CD14-positive monocyte (primary cell): ENCODE results near the gene LFNG. TPM values are rescaled to one million over a fixed set of nuclear protein-coding genes. Genes with fewer than 3 reads are reported as not detected.

Experiments
- DNase-seq, 3 donors: peaks; one replicate each; pipeline ENCODE4 v3.0.0-alpha.2; 2011 to 2022
- H2AFZ ChIP-seq: 2 replicates; pipeline ENCODE4 v1.6.0; 2012; ENCODE audit warnings: mild to moderate bottlenecking, low read depth, low read length, inconsistent platforms; ENCODE audit not compliant: insufficient read depth, poor library complexity, severe bottlenecking
- H3K27ac ChIP-seq, 2 donors: 1 replicate in 1 of 2; 2 replicates in 1 of 2; pipeline ENCODE4 v1.5.1; 2012 to 2013; ENCODE audit warnings: low read length in 2 of 2, control low read depth in 1 of 2, inconsistent platforms in 1 of 2, low read depth in 1 of 2, mild to moderate bottlenecking in 1 of 2
- H3K27me3 ChIP-seq, 2 donors: one replicate each; pipeline versions ENCODE4 v1.6.0 to v1.6.1; 2011 to 2013; ENCODE audit warnings: low read length in 2 of 2; ENCODE audit not compliant: control insufficient read depth in 2 of 2, insufficient read depth in 2 of 2
- H3K36me3 ChIP-seq, 2 donors: replicated peaks in 1 of 2; 1 replicate in 1 of 2; 2 replicates in 1 of 2; pipeline versions ENCODE4 v1.5.1 to v1.6.1; 2012 to 2013; ENCODE audit warnings: low read length in 2 of 2, control low read depth in 1 of 2, inconsistent platforms in 1 of 2, mild to moderate bottlenecking in 1 of 2; ENCODE audit not compliant: insufficient read depth in 2 of 2, control insufficient read depth in 1 of 2
- H3K4me1 ChIP-seq, 2 donors: 1 replicate in 1 of 2; 2 replicates in 1 of 2; pipeline versions ENCODE4 v1.5.1 to v1.6.1; 2012 to 2013; ENCODE audit warnings: low read length in 2 of 2, control low read depth in 1 of 2, inconsistent platforms in 1 of 2, mild to moderate bottlenecking in 1 of 2, moderate library complexity in 1 of 2; ENCODE audit not compliant: insufficient read depth in 2 of 2, control insufficient read depth in 1 of 2
- H3K4me2 ChIP-seq: replicated peaks from 2 replicates; pipeline ENCODE3; 2012; ENCODE audit warnings: low read length, moderate library complexity, mild to moderate bottlenecking; ENCODE audit not compliant: poor library complexity, severe bottlenecking; ENCODE audit errors: extremely low read depth
- H3K4me3 ChIP-seq, 3 experiments: fragments of 200-600 bp in 1 of 3; sonication (generic) in 1 of 3; replicated peaks in 1 of 3; 1 replicate in 2 of 3; 2 replicates in 1 of 3; pipeline ENCODE4 v1.5.1; 2011 to 2013; ENCODE audit warnings: low read length in 3 of 3, mild to moderate bottlenecking in 3 of 3, control low read depth in 2 of 3, low read depth in 2 of 3, inconsistent platforms in 1 of 3, moderate library complexity in 1 of 3
- H3K79me2 ChIP-seq: 2 replicates; pipeline ENCODE4 v1.6.0; 2012; ENCODE audit warnings: mild to moderate bottlenecking, control low read depth, inconsistent platforms, low read length, moderate library complexity; ENCODE audit not compliant: insufficient read depth
- H3K9ac ChIP-seq: 2 replicates; pipeline ENCODE4 v1.6.0; 2017; ENCODE audit warnings: low read length, mild to moderate bottlenecking; ENCODE audit not compliant: insufficient read depth, poor library complexity, severe bottlenecking
- H3K9me3 ChIP-seq, 2 donors: replicated peaks in 1 of 2; 1 replicate in 1 of 2; 2 replicates in 1 of 2; pipeline versions ENCODE4 v1.5.1 to v1.6.1; 2012 to 2013; ENCODE audit warnings: low read length in 2 of 2, control low read depth in 1 of 2; ENCODE audit not compliant: control insufficient read depth in 1 of 2, insufficient read depth in 1 of 2
- H4K20me1 ChIP-seq: 2 replicates; pipeline ENCODE4 v1.6.0; 2012; ENCODE audit warnings: mild to moderate bottlenecking, low read length, control low read depth, moderate library complexity; ENCODE audit not compliant: insufficient read depth
- H3K27ac Mint-ChIP-seq, 7 donors: one replicate each; pipeline ENCODE4 v1.8.0; 2020; ENCODE audit warnings: mild to moderate bottlenecking in 7 of 7, mixed read lengths in 7 of 7, moderate library complexity in 6 of 7, inconsistent platforms in 2 of 7
- H3K27me3 Mint-ChIP-seq, 3 donors: one replicate each; pipeline ENCODE4 v1.8.0; 2021 to 2022; ENCODE audit warnings: low read depth in 3 of 3, mild to moderate bottlenecking in 3 of 3, mixed read lengths in 3 of 3, moderate library complexity in 3 of 3, inconsistent platforms in 1 of 3
- H3K36me3 Mint-ChIP-seq, 2 donors: one replicate each; pipeline ENCODE4 v1.8.0; 2020; ENCODE audit warnings: mixed read lengths in 2 of 2, inconsistent platforms in 1 of 2, mild to moderate bottlenecking in 1 of 2
- H3K4me1 Mint-ChIP-seq: one replicate; pipeline ENCODE4 v1.8.0; 2020; ENCODE audit warnings: mild to moderate bottlenecking, mixed read lengths
- H3K4me3 Mint-ChIP-seq, 2 donors: one replicate each; pipeline ENCODE4 v1.8.0; 2020; ENCODE audit warnings: mild to moderate bottlenecking in 2 of 2, mixed read lengths in 2 of 2, moderate library complexity in 1 of 2
- H3K9me3 Mint-ChIP-seq, 7 donors: one replicate each; pipeline ENCODE4 v1.8.0; 2020 to 2022; ENCODE audit warnings: mixed read lengths in 7 of 7, mild to moderate bottlenecking in 6 of 7, moderate library complexity in 6 of 7, inconsistent platforms in 2 of 7
- whole genome bisulfite sequencing: methylation state at CpG from one replicate; pipeline ENCODE4 v1.1.5; 2013; ENCODE audit warnings: missing lambda C conversion rate; ENCODE audit not compliant: insufficient coverage; 5-methylcytosine and 5-hydroxymethylcytosine counted together
- intact Hi-C, 2 donors: fragments of 100-400 bp; cut with micrococcal nuclease; formaldehyde crosslinking; loops; one replicate each; pipeline versions ENCODE4 v1.15.0 to v1.15.1; 2023
- polyA plus RNA-seq, 3 donors: library from polyadenylated mRNA; depleted of rRNA in 1 of 3; unstranded in 2 of 3; stranded (reverse) in 1 of 3; fragments of 300-500 nt in 2 of 3; fragments of >200 nt in 1 of 3; fragmentation: Illumina TruSeq in 2 of 3; gene quantifications; 1 replicate in 2 of 3; 2 replicates in 1 of 3; pipeline ENCODE4 v1.2.3, GENCODE V29; 2012 to 2021
- TF ChIP-seq, protein P1 (sequence below): fragments of 200-600 bp; IDR thresholded peaks from one replicate; pipeline ENCODE4 v1.8.0; 2022; ENCODE audit warnings: antibody characterized with exemption, mild to moderate bottlenecking

Gene LFNG
- polyA plus RNA-seq, 3 donors = 1.9 to 121 (median 2.2) TPM

- no peaks in the 10 kb centered on the region for H3K9me3 ChIP-seq
- H3K4me1 Mint-ChIP-seq = peaks cover 59% of the 10 kb centered on the region
- peak overlapping the region; percentile 89 to 95 for H3K27ac ChIP-seq
- no peak for DNase-seq
- peak overlapping the region; percentile 92 to 97 (median 95) for H3K27ac Mint-ChIP-seq
- H3K27me3 ChIP-seq = no peaks in the 10 kb centered on the region
- no peaks in the 10 kb centered on the region for H3K79me2 ChIP-seq
- peak overlapping the region; percentile 73 for H2AFZ ChIP-seq
- intact Hi-C loops = loop anchor here in 1 of 2 donors (10.0 kb wide), 1 partner anchor 108 kb away; the partner anchor contains the start of gene CHST12
- peak overlapping the region; percentile 77 for H3K4me2 ChIP-seq
- WGBS = 80% methylated on average over 3 of the region's 3 CpGs
- H3K4me3 ChIP-seq = peak overlapping the region in 1 of 3 experiments; percentile 65
- H4K20me1 ChIP-seq = no peaks in the 10 kb centered on the region
- TF ChIP-seq, protein P1, sequence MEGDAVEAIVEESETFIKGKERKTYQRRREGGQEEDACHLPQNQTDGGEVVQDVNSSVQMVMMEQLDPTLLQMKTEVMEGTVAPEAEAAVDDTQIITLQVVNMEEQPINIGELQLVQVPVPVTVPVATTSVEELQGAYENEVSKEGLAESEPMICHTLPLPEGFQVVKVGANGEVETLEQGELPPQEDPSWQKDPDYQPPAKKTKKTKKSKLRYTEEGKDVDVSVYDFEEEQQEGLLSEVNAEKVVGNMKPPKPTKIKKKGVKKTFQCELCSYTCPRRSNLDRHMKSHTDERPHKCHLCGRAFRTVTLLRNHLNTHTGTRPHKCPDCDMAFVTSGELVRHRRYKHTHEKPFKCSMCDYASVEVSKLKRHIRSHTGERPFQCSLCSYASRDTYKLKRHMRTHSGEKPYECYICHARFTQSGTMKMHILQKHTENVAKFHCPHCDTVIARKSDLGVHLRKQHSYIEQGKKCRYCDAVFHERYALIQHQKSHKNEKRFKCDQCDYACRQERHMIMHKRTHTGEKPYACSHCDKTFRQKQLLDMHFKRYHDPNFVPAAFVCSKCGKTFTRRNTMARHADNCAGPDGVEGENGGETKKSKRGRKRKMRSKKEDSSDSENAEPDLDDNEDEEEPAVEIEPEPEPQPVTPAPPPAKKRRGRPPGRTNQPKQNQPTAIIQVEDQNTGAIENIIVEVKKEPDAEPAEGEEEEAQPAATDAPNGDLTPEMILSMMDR = no peak
- H3K36me3 Mint-ChIP-seq = no peaks in the 10 kb centered on the region
- no peaks in the 10 kb centered on the region for H3K36me3 ChIP-seq
- no peaks in the 10 kb centered on the region for H3K9me3 Mint-ChIP-seq
- H3K9ac ChIP-seq = peak overlapping the region; percentile 78
- peaks cover 0 to 8% (median 3%) of the 10 kb centered on the region in 3 donors for H3K27me3 Mint-ChIP-seq
- H3K4me1 ChIP-seq = peaks cover 59 to 65% of the 10 kb centered on the region in 2 donors
- H3K4me3 Mint-ChIP-seq = peak overlapping the region in 1 of 2 donors; percentile 43
Measured at GRCh38 chr7:2512713-2513112, 6.9 kb upstream of the LFNG start.

DNA sequence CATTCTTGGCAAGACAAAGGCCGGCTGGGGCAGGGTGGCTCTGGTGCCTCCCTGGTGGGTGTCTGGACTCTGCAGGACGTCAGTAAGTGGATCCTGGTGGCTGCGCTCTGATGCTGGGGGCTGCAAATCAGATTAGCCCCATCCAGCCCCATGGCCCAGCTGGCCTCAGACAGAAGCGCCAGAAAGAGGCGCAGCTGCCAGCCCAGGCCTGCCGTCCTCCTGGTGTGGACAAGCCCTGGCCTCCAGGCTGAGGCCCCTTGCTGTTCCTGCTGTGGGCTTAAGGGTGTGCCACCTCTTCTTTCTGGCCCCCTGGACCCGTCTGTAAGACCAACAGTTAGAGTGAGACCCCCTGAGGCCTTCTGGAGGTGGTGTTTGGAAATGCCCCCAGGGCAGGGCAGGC, 5.9 kb upstream of the LFNG start:
- Histone ChIP-seq H3K4me3 (no peak overlapping the region), H3K36me3 (no peaks in the 10 kb centered on the region), H3K27me3 (no peaks in the 10 kb centered on the region), H3K4me2 (no peak overlapping the region), H3K9ac (no peak overlapping the region), H3K79me2 (no peaks in the 10 kb centered on the region), H2AFZ (no peak overlapping the region), H3K27ac (no peak overlapping the region), H3K4me1 (peaks cover 56 to 64% of the 10 kb centered on the region in 2 donors), H4K20me1 (no peaks in the 10 kb centered on the region), H3K9me3 (no peaks in the 10 kb centered on the region)
- intact Hi-C loops = loop anchor here in 1 of 2 donors (10.0 kb wide), 1 partner anchor 109 kb away; the partner anchor contains the start of gene CHST12
- no peak overlapping the region for H3K4me3 Mint-ChIP-seq
- TF ChIP-seq, protein P1 = no peak
- no peaks in the 10 kb centered on the region for H3K36me3 Mint-ChIP-seq
- H3K9me3 Mint-ChIP-seq = no peaks in the 10 kb centered on the region
- 96% methylated on average over 6 of the region's 7 CpGs for whole genome bisulfite sequencing
- peaks cover 0 to 11% (median 4%) of the 10 kb centered on the region in 3 donors for H3K27me3 Mint-ChIP-seq
- peaks cover 57% of the 10 kb centered on the region for H3K4me1 Mint-ChIP-seq
- no peak overlapping the region for H3K27ac Mint-ChIP-seq
- no peak for DNase-seq
